Adipocyte (in vitro differentiated cells): ENCODE data around the gene AJAP1.

Experiments used
- DNase-seq: peaks from one replicate; pipeline ENCODE4 v3.0.0-alpha.2; 2015; ENCODE audit warnings: low read depth
- H3K27me3 ChIP-seq: replicated peaks from 2 replicates; pipeline ENCODE4 v1.7.0; 2013; ENCODE audit warnings: mild to moderate bottlenecking, low read length, moderate library complexity; ENCODE audit not compliant: control insufficient read depth, insufficient read depth
- H3K36me3 ChIP-seq: 2 replicates; pipeline ENCODE4 v1.7.0; 2013; ENCODE audit warnings: low read length, mild to moderate bottlenecking, moderate library complexity; ENCODE audit not compliant: control insufficient read depth, insufficient read depth, severe bottlenecking
- H3K4me1 ChIP-seq: 2 replicates; pipeline ENCODE4 v1.7.0; 2013; ENCODE audit warnings: mild to moderate bottlenecking, low read length, moderate library complexity; ENCODE audit not compliant: control insufficient read depth, insufficient read depth
- H3K4me3 ChIP-seq: 2 replicates; pipeline ENCODE4 v1.7.0; 2013; ENCODE audit warnings: mild to moderate bottlenecking, low read length, moderate library complexity
- H3K9ac ChIP-seq: 2 replicates; pipeline ENCODE4 v1.7.0; 2013; ENCODE audit warnings: mild to moderate bottlenecking, low read length, moderate library complexity
- H3K9me3 ChIP-seq: 2 replicates; pipeline ENCODE4 v1.7.0; 2013; ENCODE audit warnings: mild to moderate bottlenecking, low read length, moderate library complexity; ENCODE audit not compliant: control insufficient read depth

Gene AJAP1

GRCh38 chr1:4820543-4820942, 166.1 kb downstream of the AJAP1 start:
- Histone ChIP-seq H3K9me3 (peaks cover 11% of the 10 kb centered on the region), H3K4me1 (no peaks in the 10 kb centered on the region), H3K4me3 (no peak overlapping the region), H3K27me3 (no peaks in the 10 kb centered on the region), H3K9ac (no peak overlapping the region), H3K36me3 (no peaks in the 10 kb centered on the region)
- no peak for DNase-seq

- Histone ChIP-seq H3K36me3 (no peaks in the 10 kb centered on the region), H3K4me1 (no peaks in the 10 kb centered on the region), H3K9ac (no peak overlapping the region), H3K9me3 (no peaks in the 10 kb centered on the region), H3K4me3 (no peak overlapping the region), H3K27me3 (no peaks in the 10 kb centered on the region)
- no peak for DNase-seq
These were observed 171.5 kb downstream of the AJAP1 start for GRCh38 chr1:4825800-4826450.

DNA sequence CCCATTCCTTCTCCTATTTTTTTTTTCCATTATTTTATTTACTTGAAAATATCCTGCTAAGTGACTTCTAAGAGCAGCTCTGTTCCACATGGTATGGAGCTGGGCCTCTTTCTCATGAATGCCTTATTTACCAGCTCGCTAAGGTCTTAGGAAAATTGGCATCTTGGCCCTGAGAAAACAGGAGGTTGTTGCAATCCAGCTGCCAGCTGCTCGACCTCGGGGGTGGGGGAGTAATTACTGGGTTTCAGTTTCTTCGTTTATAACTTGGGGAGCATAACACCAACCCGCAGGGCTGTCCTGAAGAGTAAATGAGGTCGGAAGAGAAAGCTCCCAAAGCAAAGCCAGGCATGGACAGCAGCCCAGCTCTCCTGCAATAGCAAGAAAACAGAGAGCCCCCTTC, 176.3 kb downstream of the AJAP1 start:
- no peak for DNase-seq
- Histone ChIP-seq H3K36me3 (no peaks in the 10 kb centered on the region), H3K4me1 (no peaks in the 10 kb centered on the region), H3K27me3 (peaks cover 5% of the 10 kb centered on the region), H3K9me3 (no peaks in the 10 kb centered on the region), H3K9ac (no peak overlapping the region), H3K4me3 (no peak overlapping the region)

GRCh38 chr1:4836574-4836973, 182.2 kb downstream of the AJAP1 start:
- H3K4me3 ChIP-seq = no peak overlapping the region
- no peak for DNase-seq
- no peaks in the 10 kb centered on the region for H3K9me3 ChIP-seq
- no peaks in the 10 kb centered on the region for H3K36me3 ChIP-seq
- no peak overlapping the region for H3K9ac ChIP-seq
- H3K27me3 ChIP-seq = peaks cover 2% of the 10 kb centered on the region
- no peaks in the 10 kb centered on the region for H3K4me1 ChIP-seq

DNA sequence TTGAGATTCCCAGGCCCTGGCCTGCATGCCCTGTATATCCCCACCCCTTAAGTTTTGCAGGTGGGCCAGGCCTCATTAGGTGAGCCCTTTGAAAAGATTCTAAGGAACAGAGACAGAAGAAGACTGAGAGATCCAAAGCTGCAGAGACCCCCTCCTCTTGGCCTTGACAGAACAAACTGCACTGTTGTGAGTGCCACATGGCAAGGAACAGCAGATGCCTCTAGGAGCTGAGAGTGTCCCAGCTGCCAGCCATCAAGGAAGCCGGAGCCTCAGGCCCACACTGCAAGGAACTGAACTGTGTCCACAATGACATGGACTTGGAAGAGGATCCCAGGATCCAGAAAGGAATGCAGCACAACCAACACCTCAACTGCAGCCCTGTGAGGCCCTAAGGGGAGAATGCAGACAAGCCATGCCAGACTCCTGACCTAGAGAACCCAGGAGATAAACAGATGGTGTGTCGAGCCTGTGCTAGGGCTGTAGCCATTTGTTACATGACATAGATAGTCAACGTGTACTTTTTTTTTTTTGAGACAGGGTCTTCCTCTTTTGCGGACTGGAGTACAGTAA, 182.7 kb downstream of the AJAP1 start:
- H3K9ac ChIP-seq = no peak overlapping the region
- no peak overlapping the region for H3K4me3 ChIP-seq
- H3K9me3 ChIP-seq = no peaks in the 10 kb centered on the region
- no peaks in the 10 kb centered on the region for H3K27me3 ChIP-seq
- DNase-seq = no peak
- H3K36me3 ChIP-seq = no peaks in the 10 kb centered on the region
- H3K4me1 ChIP-seq = no peaks in the 10 kb centered on the region

GRCh38 chr1:4837752-4838151, 183.3 kb downstream of the AJAP1 start:
- Histone ChIP-seq H3K36me3 (no peaks in the 10 kb centered on the region), H3K4me3 (no peak overlapping the region), H3K27me3 (no peaks in the 10 kb centered on the region), H3K9ac (no peak overlapping the region), H3K4me1 (no peaks in the 10 kb centered on the region), H3K9me3 (no peaks in the 10 kb centered on the region)
- no peak for DNase-seq

GRCh38 chr1:4838231-4838630, 183.8 kb downstream of the AJAP1 start:
- H3K9me3 ChIP-seq = no peaks in the 10 kb centered on the region
- DNase-seq = no peak
- no peak overlapping the region for H3K4me3 ChIP-seq
- H3K4me1 ChIP-seq = no peaks in the 10 kb centered on the region
- no peak overlapping the region for H3K9ac ChIP-seq
- H3K27me3 ChIP-seq = no peaks in the 10 kb centered on the region
- H3K36me3 ChIP-seq = no peaks in the 10 kb centered on the region
